B cell (primary cell): Measurements from ENCODE around the gene SLC35G3. TPM values are rescaled to one million over a fixed set of nuclear protein-coding genes. Genes with fewer than 3 reads are reported as not detected.

Experiments
- ATAC-seq: fragments of 200-7000 bp; cut with Tn5 transposase; one replicate; pipeline ENCODE4 v1.10.0; 2021; ENCODE audit warnings: low read depth, mild to moderate bottlenecking, moderate number of reproducible peaks, moderate library complexity
- CTCF ChIA-PET: fragments of 350-600 bp; sonication (Branson Sonifier 250); formaldehyde crosslinking; loops from one replicate; lab custom pipeline; 2021; ENCODE audit warnings: antibody characterized with exemption, inconsistent platforms; lab: Charles Lee
- POLR2A ChIA-PET: fragments of 350-600 bp; sonication (Branson Sonifier 250); formaldehyde crosslinking; loops from one replicate; lab custom pipeline; 2021; ENCODE audit warnings: antibody characterized with exemption; lab: Charles Lee
- DNase-seq: peaks from one replicate; pipeline ENCODE4 v3.0.0; 2013
- H2AFZ ChIP-seq: 2 replicates; pipeline ENCODE4 v1.6.1; 2012; ENCODE audit warnings: mild to moderate bottlenecking, low read depth, low read length; ENCODE audit not compliant: insufficient read depth, poor library complexity, severe bottlenecking
- H3K27ac ChIP-seq, 2 donors: 1 replicate in 1 of 2; 2 replicates in 1 of 2; pipeline ENCODE4 v1.5.1; 2012 to 2013; ENCODE audit warnings: low read length in 2 of 2, mild to moderate bottlenecking in 2 of 2, moderate library complexity in 1 of 2
- H3K27me3 ChIP-seq, 4 experiments: fragments of 200-600 bp in 1 of 4; sonication (generic) in 1 of 4; replicated peaks in 1 of 4; 1 replicate in 2 of 4; 2 replicates in 2 of 4; pipeline versions ENCODE4 v1.6.1 to v1.7.0; 2013 to 2016; ENCODE audit warnings: low read length in 3 of 4, mild to moderate bottlenecking in 2 of 4, mixed read lengths in 1 of 4, moderate library complexity in 1 of 4; ENCODE audit not compliant: insufficient read depth in 4 of 4, control insufficient read depth in 3 of 4; ENCODE audit errors: control extremely low read depth in 1 of 4
- H3K36me3 ChIP-seq, 2 experiments: replicated peaks in 1 of 2; 1 replicate in 1 of 2; 2 replicates in 1 of 2; pipeline versions ENCODE4 v1.6.1 to v1.7.1; 2013; ENCODE audit warnings: low read length in 1 of 2; ENCODE audit not compliant: insufficient read depth in 2 of 2, control insufficient read depth in 1 of 2; ENCODE audit errors: control extremely low read depth in 1 of 2, extremely low read depth in 1 of 2
- H3K4me1 ChIP-seq, 2 donors: fragments of 200-600 bp in 1 of 2; sonication (generic) in 1 of 2; 1 replicate in 1 of 2; 2 replicates in 1 of 2; pipeline versions ENCODE4 v1.5.1 to v1.6.1; 2013 to 2017; ENCODE audit warnings: low read length in 2 of 2; ENCODE audit not compliant: control insufficient read depth in 2 of 2, insufficient read depth in 2 of 2
- H3K4me2 ChIP-seq: replicated peaks from 2 replicates; pipeline ENCODE3; 2012; ENCODE audit warnings: mild to moderate bottlenecking, low read depth, low read length; ENCODE audit not compliant: poor library complexity, severe bottlenecking
- H3K4me3 ChIP-seq, 5 experiments: fragments of 200-600 bp in 1 of 5; sonication (generic) in 1 of 5; 1 replicate in 3 of 5; 2 replicates in 2 of 5; pipeline versions ENCODE4 v1.5.1 to v1.7.0; 2011 to 2016; ENCODE audit warnings: low read length in 4 of 5, mild to moderate bottlenecking in 4 of 5, low read depth in 2 of 5, control low read depth in 1 of 5, moderate library complexity in 1 of 5; ENCODE audit not compliant: insufficient read depth in 1 of 5; ENCODE audit errors: control extremely low read depth in 1 of 5, extremely low read depth in 1 of 5
- H3K79me2 ChIP-seq: fragments of 200-600 bp; sonication (generic); one replicate; pipeline ENCODE4 v1.6.0; 2016; ENCODE audit warnings: low read length; ENCODE audit not compliant: control insufficient read depth, insufficient read depth
- H3K9ac ChIP-seq: fragments of 200-600 bp; sonication (generic); 2 replicates; pipeline ENCODE4 v1.6.1; 2017; ENCODE audit warnings: mild to moderate bottlenecking, low read length, moderate library complexity
- H3K9me3 ChIP-seq, 3 donors: one replicate each; pipeline versions ENCODE4 v1.6.1 to v1.7.1; 2013; ENCODE audit warnings: low read length in 2 of 3; ENCODE audit not compliant: control insufficient read depth in 2 of 3, insufficient read depth in 1 of 3; ENCODE audit errors: control extremely low read depth in 1 of 3
- H4K20me1 ChIP-seq: 2 replicates; pipeline ENCODE4 v1.6.0; 2012; ENCODE audit warnings: mild to moderate bottlenecking, low read length; ENCODE audit not compliant: insufficient read depth, control insufficient read depth, poor library complexity, severe bottlenecking
- H3K27ac Mint-ChIP-seq: one replicate; pipeline ENCODE4 v1.8.0; 2021; ENCODE audit warnings: mixed read lengths
- H3K27me3 Mint-ChIP-seq: one replicate; pipeline ENCODE4 v1.8.0; 2021; ENCODE audit warnings: mixed read lengths
- H3K4me1 Mint-ChIP-seq: one replicate; pipeline ENCODE4 v1.8.0; 2021; ENCODE audit warnings: mixed read lengths
- H3K4me3 Mint-ChIP-seq: one replicate; pipeline ENCODE4 v1.8.0; 2021; ENCODE audit warnings: mixed read lengths
- H3K9me3 Mint-ChIP-seq: one replicate; pipeline ENCODE4 v1.8.0; 2022; ENCODE audit warnings: mixed read lengths; ENCODE audit not compliant: insufficient read depth
- EZH2 ChIP-seq: IDR thresholded peaks from 2 replicates; pipeline ENCODE4 v1.6.1; 2012; ENCODE audit warnings: borderline replicate concordance, low read depth, mild to moderate bottlenecking, moderate library complexity, low read length; ENCODE audit not compliant: insufficient read depth, poor library complexity, severe bottlenecking
- WGBS: methylation state at CpG from one replicate; pipeline ENCODE4 v1.1.5; 2013; ENCODE audit warnings: missing lambda C conversion rate; ENCODE audit not compliant: insufficient coverage; 5-methylcytosine and 5-hydroxymethylcytosine counted together
- intact Hi-C: fragments of 100-400 bp; cut with micrococcal nuclease; formaldehyde crosslinking; loops from one replicate; pipeline ENCODE4 v1.10.0; 2022
- polyA plus RNA-seq: library from polyadenylated mRNA; depleted of rRNA; stranded (reverse); fragments of >200 nt; gene quantifications from 2 replicates; pipeline ENCODE4 v1.2.3, GENCODE V29; 2012
- total RNA-seq, 2 donors: library from RNA; stranded (reverse); fragments of 120-200 nt in 1 of 2; gene quantifications; 1 replicate in 1 of 2; 2 replicates in 1 of 2; pipeline versions ENCODE4 v1.2.3 to v1.2.4, GENCODE V29; 2013 to 2022
- TF ChIP-seq, protein P1 (sequence below): fragments of 200-600 bp; IDR thresholded peaks from one replicate; pipeline ENCODE4 v1.8.0; 2022; ENCODE audit warnings: antibody characterized with exemption, mild to moderate bottlenecking

Gene SLC35G3
- total and polyA plus RNA-seq, 2 donors (not counting 1 experiment from before 2014, with no cell fraction given) = not detected

- no peak for TF ChIP-seq EZH2
- TF ChIP-seq, protein P1, sequence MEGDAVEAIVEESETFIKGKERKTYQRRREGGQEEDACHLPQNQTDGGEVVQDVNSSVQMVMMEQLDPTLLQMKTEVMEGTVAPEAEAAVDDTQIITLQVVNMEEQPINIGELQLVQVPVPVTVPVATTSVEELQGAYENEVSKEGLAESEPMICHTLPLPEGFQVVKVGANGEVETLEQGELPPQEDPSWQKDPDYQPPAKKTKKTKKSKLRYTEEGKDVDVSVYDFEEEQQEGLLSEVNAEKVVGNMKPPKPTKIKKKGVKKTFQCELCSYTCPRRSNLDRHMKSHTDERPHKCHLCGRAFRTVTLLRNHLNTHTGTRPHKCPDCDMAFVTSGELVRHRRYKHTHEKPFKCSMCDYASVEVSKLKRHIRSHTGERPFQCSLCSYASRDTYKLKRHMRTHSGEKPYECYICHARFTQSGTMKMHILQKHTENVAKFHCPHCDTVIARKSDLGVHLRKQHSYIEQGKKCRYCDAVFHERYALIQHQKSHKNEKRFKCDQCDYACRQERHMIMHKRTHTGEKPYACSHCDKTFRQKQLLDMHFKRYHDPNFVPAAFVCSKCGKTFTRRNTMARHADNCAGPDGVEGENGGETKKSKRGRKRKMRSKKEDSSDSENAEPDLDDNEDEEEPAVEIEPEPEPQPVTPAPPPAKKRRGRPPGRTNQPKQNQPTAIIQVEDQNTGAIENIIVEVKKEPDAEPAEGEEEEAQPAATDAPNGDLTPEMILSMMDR = peak; percentile 30
- DNase-seq (no peak), ATAC-seq (no peak)
- no peaks in the 10 kb centered on the region for H3K36me3 ChIP-seq
- POLR2A ChIA-PET = no interaction called here
- H3K27ac ChIP-seq = no peak overlapping the region
- Mint-ChIP-seq H3K9me3 (no peaks in the 10 kb centered on the region), H3K4me3 (no peak overlapping the region), H3K4me1 (no peaks in the 10 kb centered on the region), H3K27me3 (peaks cover 24% of the 10 kb centered on the region), H3K27ac (no peak overlapping the region)
- no peak overlapping the region for H3K9ac ChIP-seq
- intact Hi-C loops = loop anchor here (1.0 to 2.0 kb wide), 3 partner anchors 141 to 367 kb away; no protein-coding TSS in a partner anchor
- no CpG with 5 or more reads among the region's 2 CpGs for WGBS
- H3K4me1 ChIP-seq = no peaks in the 10 kb centered on the region
- H2AFZ ChIP-seq = no peak overlapping the region
- no peak overlapping the region for H3K4me2 ChIP-seq
- H3K79me2 ChIP-seq = no peaks in the 10 kb centered on the region
- H3K27me3 ChIP-seq = peaks cover 0 to 9% (median 0%) of the 10 kb centered on the region in 4 experiments
- H3K4me3 ChIP-seq = no peak overlapping the region
- H4K20me1 ChIP-seq = no peaks in the 10 kb centered on the region
- CTCF ChIA-PET = interaction anchor here (1.0 to 1.8 kb wide), 7 partner anchors 143 to 576 kb away, joined by 3 to 11 read pairs (median 4); no protein-coding TSS in a partner anchor
- no peaks in the 10 kb centered on the region for H3K9me3 ChIP-seq
Observed at GRCh38 chr17:35171834-35172233, 22.4 kb downstream of the SLC35G3 start.

GRCh38 chr17:35170968-35171771, 23.0 kb downstream of the SLC35G3 start:
- no peaks in the 10 kb centered on the region for H3K36me3 ChIP-seq
- no peaks in the 10 kb centered on the region for H3K4me1 Mint-ChIP-seq
- H3K4me3 Mint-ChIP-seq = no peak overlapping the region
- H3K27me3 ChIP-seq = peaks cover 0 to 9% (median 0%) of the 10 kb centered on the region in 4 experiments
- no peaks in the 10 kb centered on the region for H3K4me1 ChIP-seq
- H3K4me2 ChIP-seq = no peak overlapping the region
- TF ChIP-seq, protein P1 = peak; percentile 63
- TF ChIP-seq EZH2 = no peak
- H3K9me3 ChIP-seq = no peaks in the 10 kb centered on the region
- ChIA-PET POLR2A (interaction anchor here (0.5 kb wide), 1 partner anchor 27 kb away, joined by 4 read pairs; no protein-coding TSS in a partner anchor), CTCF (interaction anchor here (0.7 to 2.7 kb wide), 12 partner anchors 52 to 577 kb away, joined by 3 to 16 read pairs (median 4); partner anchors contain the start of genes RAD51D and SLFN12L)
- peak; percentile 28 for DNase-seq
- intact Hi-C loops = loop anchor here (1.0 to 2.0 kb wide), 3 partner anchors 142 to 368 kb away; no protein-coding TSS in a partner anchor
- no peaks in the 10 kb centered on the region for H3K9me3 Mint-ChIP-seq
- H4K20me1 ChIP-seq = no peaks in the 10 kb centered on the region
- H3K27ac Mint-ChIP-seq = no peak overlapping the region
- no peaks in the 10 kb centered on the region for H3K79me2 ChIP-seq
- 86% methylated on average over 12 of the region's 18 CpGs for WGBS
- H3K4me3 ChIP-seq = no peak overlapping the region
- H3K27me3 Mint-ChIP-seq = peaks cover 28% of the 10 kb centered on the region
- ATAC-seq = peak; percentile 31
- H2AFZ ChIP-seq = no peak overlapping the region
- no peak overlapping the region for H3K9ac ChIP-seq
- no peak overlapping the region for H3K27ac ChIP-seq
